Prostate gland (tissue), 2 donors: Measurements from ENCODE around the gene PKNOX2.

Experiments used
- CTCF ChIP-seq, 4 experiments: fragments of 200-600 bp in 2 of 4; fragments of 450-650 bp in 2 of 4; sonication (generic) in 2 of 4; IDR thresholded peaks; 1 replicate in 3 of 4; 2 replicates in 1 of 4; pipeline ENCODE4 v1.5.1; 2016 to 2019; ENCODE audit warnings: antibody characterized with exemption in 4 of 4, mild to moderate bottlenecking in 2 of 4, moderate library complexity in 2 of 4
- POLR2A ChIP-seq: fragments of 450-650 bp; IDR thresholded peaks from one replicate; pipeline ENCODE4 v1.6.1; 2016; ENCODE audit warnings: antibody characterized with exemption, mild to moderate bottlenecking
- POLR2AphosphoS5 ChIP-seq: sonication (generic); formaldehyde crosslinking; IDR thresholded peaks from one replicate; pipeline ENCODE4 v1.6.1; 2017; ENCODE audit warnings: antibody characterized with exemption

- no peak for TF ChIP-seq POLR2A
- TF ChIP-seq CTCF (IDR thresholded peaks at IDR 0.05): no peak
- no peak for TF ChIP-seq POLR2AphosphoS5
These were observed 1.6 kb downstream of the PKNOX2 start for GRCh38 chr11:125165843-125166763.
